ENCODE measurements around the gene CLIC5.

Gene CLIC5

DNA sequence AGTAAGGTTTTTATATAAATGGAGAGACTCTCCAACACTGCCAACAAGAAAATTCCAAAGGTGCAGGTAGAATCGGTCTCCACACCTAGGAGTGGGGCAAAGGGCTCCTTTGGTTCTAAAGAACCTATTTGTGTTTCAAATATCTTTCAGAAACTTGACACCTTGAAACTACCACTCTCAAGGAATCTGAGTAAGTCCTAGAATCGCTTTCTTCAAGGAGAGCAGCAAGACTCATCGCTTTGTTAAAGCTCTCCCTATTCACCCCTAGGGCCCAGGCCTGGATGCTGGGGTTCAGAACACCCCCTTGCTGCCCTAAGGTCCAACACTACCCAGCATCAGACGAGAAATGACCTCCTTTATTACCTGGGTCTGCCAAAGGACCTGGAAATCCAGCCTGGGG, 2.0 kb downstream of the CLIC5 start:
- WGBS (ENCODE audit: extremely low coverage, insufficient coverage, insufficient read length) = no CpG with 5 or more reads among the region's 4 CpGs
- H3K27me3 ChIP-seq (ENCODE audit: insufficient read depth, low read length) = peaks cover 4% of the 10 kb centered on the region

DNA sequence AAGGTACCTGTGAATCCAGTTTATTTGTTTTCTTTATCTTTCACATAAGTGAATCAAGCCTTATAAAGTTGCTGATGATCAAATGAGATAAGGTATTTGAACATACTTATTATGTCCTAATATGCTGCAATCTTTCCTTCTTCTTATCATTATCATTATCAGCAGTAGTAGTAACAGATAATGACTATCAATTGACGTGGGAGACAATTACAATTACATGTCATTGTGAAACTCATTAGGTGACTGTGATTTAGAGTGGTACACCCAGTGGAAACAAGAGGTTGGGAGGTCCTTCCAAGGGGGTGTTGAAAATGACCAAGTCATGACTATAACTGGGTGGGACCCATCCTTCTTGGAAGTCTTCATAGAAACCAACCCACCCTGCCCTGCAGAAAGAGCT, 2.8 kb downstream of the CLIC5 start:
- Histone ChIP-seq H3K27me3 (ENCODE audit: insufficient read depth, low read length) (peaks cover 4% of the 10 kb centered on the region), H2BK5ac (ENCODE audit: low read depth, low read length, poor library complexity) (no peak overlapping the region), H3K14ac (ENCODE audit: low read length) (no peak overlapping the region), H3K79me2 (ENCODE audit: control insufficient read depth, insufficient read depth, low read length, poor library complexity) (no peaks in the 10 kb centered on the region), H3K9ac (ENCODE audit: low read length) (no peak overlapping the region), H3K4me3 (ENCODE audit: low read depth, low read length) (no peak overlapping the region), H2BK12ac (ENCODE audit: low read length) (no peak overlapping the region), H3K23ac (ENCODE audit: low read length) (no peak overlapping the region), H3K79me1 (ENCODE audit: low read length) (peaks cover 1% of the 10 kb centered on the region), H2AFZ (ENCODE audit: insufficient read depth, low read length, poor library complexity) (no peak overlapping the region), H3K27ac (ENCODE audit: low read depth, low read length) (no peak overlapping the region), H4K12ac (ENCODE audit: low read depth, low read length) (no peak overlapping the region), H3K18ac (ENCODE audit: low read length) (no peak overlapping the region), H3K4me1 (ENCODE audit: control insufficient read depth in 1 of 2, insufficient read depth in 2 of 2, low read length in 2 of 2) (peaks cover 27 to 28% of the 10 kb centered on the region in 2 experiments), H4K8ac (ENCODE audit: low read depth, low read length) (no peak overlapping the region), H2AK5ac (ENCODE audit: low read length) (no peak overlapping the region), H4K91ac (ENCODE audit: low read depth, low read length) (peak overlapping the region; percentile 41), H3K4ac (ENCODE audit: low read depth, low read length) (no peak overlapping the region), H3K36me3 (ENCODE audit: control insufficient read depth in 1 of 2, insufficient read depth in 2 of 2, low read length in 2 of 2) (no peaks in the 10 kb centered on the region), H3K9me3 (ENCODE audit: insufficient read depth, low read depth, low read length) (no peaks in the 10 kb centered on the region), H3K4me2 (ENCODE audit: low read length) (no peak overlapping the region), H2BK120ac (ENCODE audit: insufficient read depth, low read length, poor library complexity) (no peak overlapping the region)
- no peak for DNase-seq
- no CpG with 5 or more reads among the region's 1 CpG for WGBS (ENCODE audit: extremely low coverage, insufficient coverage, insufficient read length)

More for the DNA sequence above, 2.0 kb downstream of the CLIC5 start:
- no peak overlapping the region for H3K4me3 ChIP-seq (ENCODE audit: low read depth, low read length)
- H3K14ac ChIP-seq (ENCODE audit: low read length) = no peak overlapping the region
- H4K91ac ChIP-seq (ENCODE audit: low read depth, low read length) = peak overlapping the region; percentile 43
- H3K27ac ChIP-seq (ENCODE audit: low read depth, low read length) = no peak overlapping the region
- DNase-seq = no peak
- H2BK120ac ChIP-seq (ENCODE audit: insufficient read depth, low read length, poor library complexity) = no peak overlapping the region
- no peaks in the 10 kb centered on the region for H3K9me3 ChIP-seq (ENCODE audit: insufficient read depth, low read depth, low read length)
- H3K36me3 ChIP-seq (ENCODE audit: control insufficient read depth in 1 of 2, insufficient read depth in 2 of 2, low read length in 2 of 2) = no peaks in the 10 kb centered on the region
- H4K12ac ChIP-seq (ENCODE audit: low read depth, low read length) = no peak overlapping the region
- H3K4me1 ChIP-seq (ENCODE audit: control insufficient read depth in 1 of 2, insufficient read depth in 2 of 2, low read length in 2 of 2) = peaks cover 27 to 28% of the 10 kb centered on the region in 2 experiments
- no peak overlapping the region for H2BK5ac ChIP-seq (ENCODE audit: low read depth, low read length, poor library complexity)
- no peak overlapping the region for H3K23ac ChIP-seq (ENCODE audit: low read length)
- H2AK5ac ChIP-seq (ENCODE audit: low read length) = peak overlapping the region; percentile 53
- H3K9ac ChIP-seq (ENCODE audit: low read length) = no peak overlapping the region
- peaks cover 1% of the 10 kb centered on the region for H3K79me1 ChIP-seq (ENCODE audit: low read length)
- H2AFZ ChIP-seq (ENCODE audit: insufficient read depth, low read length, poor library complexity) = no peak overlapping the region
- peak overlapping the region; percentile 23 for H3K4me2 ChIP-seq (ENCODE audit: low read length)
- no peaks in the 10 kb centered on the region for H3K79me2 ChIP-seq (ENCODE audit: control insufficient read depth, insufficient read depth, low read length, poor library complexity)
- peak overlapping the region; percentile 44 for H3K18ac ChIP-seq (ENCODE audit: low read length)
- no peak overlapping the region for H4K8ac ChIP-seq (ENCODE audit: low read depth, low read length)
- no peak overlapping the region for H3K4ac ChIP-seq (ENCODE audit: low read depth, low read length)
- peak overlapping the region; percentile 82 for H2BK12ac ChIP-seq (ENCODE audit: low read length)

DNA sequence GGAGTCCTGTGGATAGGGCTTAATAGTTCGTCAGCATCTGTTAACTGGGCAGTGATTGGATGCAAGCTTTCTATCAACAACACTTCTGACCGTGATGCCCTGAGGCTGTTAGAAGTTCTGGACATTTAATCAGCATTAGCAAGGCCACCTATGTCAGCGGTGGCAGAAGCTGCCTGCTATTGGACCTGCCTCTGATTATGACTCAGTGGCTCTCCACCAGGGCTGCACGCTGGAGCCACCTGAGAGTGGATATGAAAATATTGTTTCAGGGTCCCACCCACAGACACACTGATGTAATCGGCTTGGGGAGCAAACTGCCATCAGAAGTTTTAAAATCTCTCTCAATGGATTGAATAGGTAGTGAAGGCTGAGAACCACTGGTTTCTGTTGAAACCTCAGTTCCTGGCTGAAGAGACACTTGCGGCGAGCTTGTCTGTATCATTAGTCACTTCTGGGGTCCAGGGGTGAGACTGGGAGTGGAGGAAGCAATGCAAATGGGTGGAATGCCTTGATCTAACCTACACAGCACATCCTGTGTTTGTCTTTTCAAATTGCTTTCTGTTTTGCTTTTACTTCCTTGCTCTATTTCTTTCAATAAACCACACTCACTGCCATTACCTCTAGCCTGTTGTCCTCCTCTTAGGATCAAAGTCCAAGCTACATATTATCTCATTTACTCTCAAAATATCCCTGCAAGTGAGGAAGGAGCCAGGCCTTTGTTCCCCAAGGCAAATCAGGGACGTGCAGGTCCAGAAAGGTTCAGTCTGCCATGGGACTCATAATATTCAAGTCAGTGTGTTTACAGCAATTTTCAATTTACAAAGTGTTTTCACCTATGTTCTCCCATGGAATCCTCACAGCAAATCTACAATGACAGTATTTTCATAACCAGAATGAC, 4.2 kb downstream of the CLIC5 start:
- no CpG with 5 or more reads among the region's 8 CpGs for WGBS (ENCODE audit: extremely low coverage, insufficient coverage, insufficient read length)
- Histone ChIP-seq H3K27me3 (ENCODE audit: insufficient read depth, low read length) (peaks cover 4% of the 10 kb centered on the region), H4K91ac (ENCODE audit: low read depth, low read length) (no peak overlapping the region)

DNA sequence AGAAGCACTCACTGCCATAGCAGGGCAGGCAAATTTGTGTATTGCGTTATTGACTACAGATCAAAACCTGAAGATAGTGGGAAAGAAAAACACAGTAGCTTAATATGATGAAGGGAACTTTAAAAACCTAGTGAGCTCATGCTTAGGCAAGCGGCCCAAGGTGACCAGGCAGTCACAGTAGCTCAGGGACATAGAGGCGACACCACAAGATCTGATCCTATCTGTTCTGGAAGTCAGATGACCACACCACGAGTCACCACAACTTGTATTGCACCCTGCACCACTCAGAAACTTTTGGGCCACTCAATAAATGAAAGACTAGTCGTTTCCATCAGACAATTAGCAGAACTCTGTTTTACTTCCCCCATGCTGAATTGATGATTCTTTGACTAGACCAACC, 4.9 kb downstream of the CLIC5 start:
- no peak overlapping the region for H4K12ac ChIP-seq (ENCODE audit: low read depth, low read length)
- no CpG with 5 or more reads among the region's 5 CpGs for WGBS (ENCODE audit: extremely low coverage, insufficient coverage, insufficient read length)
- no peak overlapping the region for H4K91ac ChIP-seq (ENCODE audit: low read depth, low read length)
- H3K79me2 ChIP-seq (ENCODE audit: control insufficient read depth, insufficient read depth, low read length, poor library complexity) = no peaks in the 10 kb centered on the region
- H3K36me3 ChIP-seq (ENCODE audit: control insufficient read depth in 1 of 2, insufficient read depth in 2 of 2, low read length in 2 of 2) = no peaks in the 10 kb centered on the region
- no peaks in the 10 kb centered on the region for H3K27me3 ChIP-seq (ENCODE audit: insufficient read depth, low read length)
- no peak overlapping the region for H3K14ac ChIP-seq (ENCODE audit: low read length)
- no peak overlapping the region for H4K8ac ChIP-seq (ENCODE audit: low read depth, low read length)
- H3K79me1 ChIP-seq (ENCODE audit: low read length) = peaks cover 1% of the 10 kb centered on the region
- H3K9ac ChIP-seq (ENCODE audit: low read length) = no peak overlapping the region
- H3K4ac ChIP-seq (ENCODE audit: low read depth, low read length) = no peak overlapping the region
- no peak overlapping the region for H2BK12ac ChIP-seq (ENCODE audit: low read length)
- no peak for DNase-seq
- H3K4me3 ChIP-seq (ENCODE audit: low read depth, low read length) = no peak overlapping the region
- no peak overlapping the region for H2BK5ac ChIP-seq (ENCODE audit: low read depth, low read length, poor library complexity)
- H3K18ac ChIP-seq (ENCODE audit: low read length) = no peak overlapping the region
- no peak overlapping the region for H2AK5ac ChIP-seq (ENCODE audit: low read length)
- no peak overlapping the region for H2BK120ac ChIP-seq (ENCODE audit: insufficient read depth, low read length, poor library complexity)
- no peaks in the 10 kb centered on the region for H3K9me3 ChIP-seq (ENCODE audit: insufficient read depth, low read depth, low read length)
- peaks cover 23 to 27% of the 10 kb centered on the region in 2 experiments for H3K4me1 ChIP-seq (ENCODE audit: control insufficient read depth in 1 of 2, insufficient read depth in 2 of 2, low read length in 2 of 2)
- no peak overlapping the region for H2AFZ ChIP-seq (ENCODE audit: insufficient read depth, low read length, poor library complexity)
- no peak overlapping the region for H3K23ac ChIP-seq (ENCODE audit: low read length)
- peak overlapping the region; percentile 20 for H3K27ac ChIP-seq (ENCODE audit: low read depth, low read length)
- no peak overlapping the region for H3K4me2 ChIP-seq (ENCODE audit: low read length)

More for the DNA sequence above, 4.2 kb downstream of the CLIC5 start:
- H2BK12ac ChIP-seq (ENCODE audit: low read length) = no peak overlapping the region
- H4K12ac ChIP-seq (ENCODE audit: low read depth, low read length) = no peak overlapping the region
- peaks cover 27 to 28% of the 10 kb centered on the region in 2 experiments for H3K4me1 ChIP-seq (ENCODE audit: control insufficient read depth in 1 of 2, insufficient read depth in 2 of 2, low read length in 2 of 2)
- no peak overlapping the region for H2AK5ac ChIP-seq (ENCODE audit: low read length)
- no peak for DNase-seq
- no peaks in the 10 kb centered on the region for H3K79me2 ChIP-seq (ENCODE audit: control insufficient read depth, insufficient read depth, low read length, poor library complexity)
- H3K4me2 ChIP-seq (ENCODE audit: low read length) = no peak overlapping the region
- H3K36me3 ChIP-seq (ENCODE audit: control insufficient read depth in 1 of 2, insufficient read depth in 2 of 2, low read length in 2 of 2) = no peaks in the 10 kb centered on the region
- no peak overlapping the region for H3K4ac ChIP-seq (ENCODE audit: low read depth, low read length)
- H2AFZ ChIP-seq (ENCODE audit: insufficient read depth, low read length, poor library complexity) = no peak overlapping the region
- peak overlapping the region; percentile 20 for H3K27ac ChIP-seq (ENCODE audit: low read depth, low read length)
- no peaks in the 10 kb centered on the region for H3K9me3 ChIP-seq (ENCODE audit: insufficient read depth, low read depth, low read length)
- no peak overlapping the region for H3K4me3 ChIP-seq (ENCODE audit: low read depth, low read length)
- H3K23ac ChIP-seq (ENCODE audit: low read length) = no peak overlapping the region
- H4K8ac ChIP-seq (ENCODE audit: low read depth, low read length) = no peak overlapping the region
- no peak overlapping the region for H2BK5ac ChIP-seq (ENCODE audit: low read depth, low read length, poor library complexity)
- no peak overlapping the region for H3K18ac ChIP-seq (ENCODE audit: low read length)
- no peak overlapping the region for H2BK120ac ChIP-seq (ENCODE audit: insufficient read depth, low read length, poor library complexity)
- no peak overlapping the region for H3K9ac ChIP-seq (ENCODE audit: low read length)
- H3K14ac ChIP-seq (ENCODE audit: low read length) = no peak overlapping the region
- H3K79me1 ChIP-seq (ENCODE audit: low read length) = peaks cover 1% of the 10 kb centered on the region
